Stimulated activated CD8-positive, alpha-beta memory T cell treated with anti-CD3 and anti-CD28 coated beads, Interleukin-4, amount 100 ng/mL, for 4 hours (primary cell): ENCODE data around the gene MED12L.

ENCODE experiments used
- DNase-seq, 2 donors: peaks; one replicate each; pipeline ENCODE4 v3.0.0-alpha.2; 2020; ENCODE audit warnings: low read depth in 2 of 2, low spot score in 1 of 2

Gene MED12L

DNA sequence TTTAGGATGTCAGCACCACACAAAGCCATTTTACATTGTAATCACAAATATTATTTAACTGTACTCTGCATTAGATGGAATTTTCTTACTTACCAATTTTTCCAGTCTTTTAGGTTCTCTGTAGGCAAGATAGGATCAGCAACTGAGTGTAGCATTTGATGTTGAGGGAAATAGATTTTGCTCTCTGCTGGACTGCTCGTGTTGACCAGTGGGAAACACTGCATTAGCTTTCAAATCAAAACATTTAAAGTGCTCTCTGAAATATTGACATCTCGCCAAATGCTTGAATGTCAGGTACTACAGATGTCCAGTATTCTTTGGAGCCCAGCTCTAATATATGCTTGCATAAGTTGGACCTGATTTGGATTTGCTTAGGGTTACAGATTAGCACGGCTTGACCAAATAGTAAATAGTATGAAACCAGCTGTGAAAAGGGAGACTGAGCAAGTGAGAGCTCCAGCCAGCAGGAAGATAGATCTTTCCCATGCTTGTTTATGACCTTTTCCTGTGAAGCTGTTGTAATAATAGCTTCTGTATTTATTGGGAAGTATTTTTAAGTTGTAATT lies 163.4 kb downstream of the MED12L start:
- DNase-seq, result no peak

DNA sequence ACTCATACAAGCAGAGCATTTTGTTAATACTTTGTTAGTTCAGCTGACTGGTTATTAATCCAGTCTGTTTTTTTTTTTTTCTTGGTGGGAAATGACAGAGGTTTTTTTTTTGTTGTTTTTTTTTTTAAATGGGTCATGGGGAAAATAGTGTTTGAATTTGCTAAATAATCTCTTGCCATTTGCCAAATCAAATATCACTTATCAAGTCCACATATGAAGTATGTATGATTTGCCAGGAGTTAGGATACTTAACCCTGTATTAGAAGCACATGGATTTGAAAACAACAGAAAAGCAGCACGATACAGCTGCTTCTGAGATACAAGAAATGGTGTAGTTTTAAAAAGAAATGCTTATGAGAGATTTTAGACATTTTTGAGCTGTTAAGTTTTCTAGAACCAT lies 171.3 kb downstream of the MED12L start:
- no peak for DNase-seq

DNA sequence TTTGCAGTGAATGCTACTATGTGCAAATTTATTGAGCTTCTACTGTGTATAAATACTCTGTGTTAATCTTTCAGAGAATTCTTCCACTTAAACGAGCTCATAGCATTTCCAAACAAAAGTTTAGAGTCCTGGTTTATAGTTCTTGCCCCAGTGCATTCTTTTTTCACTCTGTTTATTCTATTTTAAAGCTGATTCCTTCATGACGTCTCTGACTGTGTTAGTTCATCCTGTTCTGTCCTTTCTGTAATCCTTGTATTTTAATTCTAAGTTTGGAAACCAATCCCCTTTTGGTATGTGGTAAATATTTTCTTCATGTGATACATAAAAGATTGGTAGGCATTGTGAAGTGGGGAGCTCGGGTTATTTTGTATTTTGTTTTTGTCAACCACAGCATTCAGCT lies 174.2 kb downstream of the MED12L start:
- no peak for DNase-seq

DNA sequence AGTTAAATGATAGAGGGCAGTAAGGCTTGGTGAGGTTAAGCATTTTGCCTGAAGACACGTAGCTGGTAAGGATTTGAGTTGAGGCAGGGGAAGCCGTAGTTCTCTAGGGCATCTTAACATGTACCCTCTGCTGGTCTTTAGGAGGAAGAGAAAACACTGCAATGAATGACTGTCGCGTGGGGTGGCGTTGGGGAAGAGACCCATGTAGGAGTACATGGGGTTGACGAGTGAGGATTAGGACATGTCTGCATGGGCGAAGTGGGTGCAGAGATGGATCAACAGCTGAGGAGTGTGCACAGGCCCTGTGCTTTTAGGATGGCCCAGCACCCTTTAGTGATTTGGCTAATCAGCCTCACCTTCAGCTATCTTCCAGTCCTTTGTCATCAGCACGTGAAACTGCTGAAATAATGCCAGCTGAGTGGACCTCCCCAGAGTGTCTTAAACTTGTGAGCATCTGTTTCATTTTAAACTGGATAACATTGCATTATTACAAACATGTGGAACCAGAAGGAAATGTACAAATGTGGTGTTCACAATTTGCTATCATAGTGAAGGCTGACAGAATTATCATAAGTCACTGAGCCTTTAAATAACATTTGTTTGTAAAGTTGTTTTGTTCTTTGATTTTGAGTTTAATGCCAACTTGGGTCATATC lies 177.5 kb downstream of the MED12L start:
- DNase-seq, result no peak

DNA sequence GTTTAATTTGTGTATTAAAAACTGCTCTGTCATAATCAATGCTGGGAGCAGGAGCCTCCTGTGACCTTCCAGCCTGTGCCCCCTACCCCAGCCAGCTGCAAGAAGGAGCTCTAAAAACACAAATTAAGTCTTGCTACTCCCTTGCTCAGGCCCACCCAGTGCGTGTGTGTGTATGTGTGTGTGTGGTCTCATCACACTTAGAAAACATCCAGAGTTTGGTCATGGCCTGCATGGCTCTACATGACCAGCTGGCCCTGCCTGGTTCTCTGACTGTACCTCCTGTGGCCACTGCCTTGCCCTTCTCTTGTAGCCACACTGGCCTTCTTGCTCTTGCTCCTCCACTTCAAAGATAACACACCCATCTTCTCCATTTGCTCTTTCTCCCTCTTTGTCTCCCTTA lies 179.1 kb downstream of the MED12L start:
- DNase-seq, result no peak

DNA sequence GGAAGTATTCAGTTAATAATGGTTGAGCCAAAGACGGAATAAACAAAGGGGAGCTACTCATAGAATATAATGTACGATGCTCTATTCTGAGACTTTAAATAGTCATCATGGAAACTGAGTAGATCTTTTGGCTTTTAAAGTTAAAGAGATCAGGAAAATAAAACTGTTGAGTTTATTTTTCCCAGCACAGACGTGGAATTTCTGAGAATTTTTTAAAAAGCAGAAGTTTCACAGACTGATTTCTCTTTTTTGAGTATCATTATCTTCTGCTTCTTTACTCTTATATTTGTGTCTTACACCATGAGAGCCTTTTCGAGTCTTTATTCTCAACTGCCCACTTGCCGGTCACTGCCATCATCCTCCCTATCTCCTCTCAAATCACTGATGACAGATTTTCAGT lies 179.7 kb downstream of the MED12L start:
- DNase-seq, result no peak

DNA sequence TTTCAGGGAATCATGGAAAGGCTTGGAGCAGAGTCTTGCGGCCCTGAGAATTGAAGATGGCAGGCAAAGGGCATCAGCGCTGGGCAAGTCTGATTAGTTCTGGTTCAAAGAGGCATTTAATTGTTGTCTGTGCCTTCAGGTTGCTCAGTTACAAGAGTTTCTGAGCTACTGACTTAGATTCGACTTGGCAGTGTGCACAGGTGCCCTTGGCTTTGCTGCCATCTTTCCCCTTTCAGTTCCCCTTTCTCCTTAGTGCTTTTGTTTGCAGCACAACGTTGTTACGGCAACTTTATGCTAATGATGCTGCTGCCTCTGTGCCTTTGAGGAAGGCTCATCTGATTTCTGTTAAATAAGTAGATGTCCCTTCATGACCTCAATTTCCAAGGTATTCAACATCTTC lies 180.4 kb downstream of the MED12L start:
- no peak for DNase-seq

DNA sequence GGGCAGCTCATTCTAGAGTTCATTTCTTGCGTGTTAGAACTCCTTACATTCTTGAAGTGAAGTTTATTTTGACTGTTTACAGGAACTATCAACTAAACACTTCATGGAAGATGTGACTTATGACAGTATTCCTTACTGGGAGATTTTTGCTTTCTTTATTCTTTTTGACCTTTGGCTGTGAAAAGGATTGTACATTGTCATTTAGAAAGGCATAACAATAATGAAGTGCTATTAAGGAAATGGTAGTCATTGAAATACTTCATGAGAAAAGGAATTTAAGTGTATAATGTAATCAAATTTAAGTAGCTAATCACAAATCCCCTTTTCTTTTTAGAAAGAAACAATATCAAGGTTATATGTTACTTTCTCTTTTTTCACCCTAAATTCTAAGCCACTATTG lies 181.6 kb downstream of the MED12L start:
- DNase-seq, result no peak

DNA sequence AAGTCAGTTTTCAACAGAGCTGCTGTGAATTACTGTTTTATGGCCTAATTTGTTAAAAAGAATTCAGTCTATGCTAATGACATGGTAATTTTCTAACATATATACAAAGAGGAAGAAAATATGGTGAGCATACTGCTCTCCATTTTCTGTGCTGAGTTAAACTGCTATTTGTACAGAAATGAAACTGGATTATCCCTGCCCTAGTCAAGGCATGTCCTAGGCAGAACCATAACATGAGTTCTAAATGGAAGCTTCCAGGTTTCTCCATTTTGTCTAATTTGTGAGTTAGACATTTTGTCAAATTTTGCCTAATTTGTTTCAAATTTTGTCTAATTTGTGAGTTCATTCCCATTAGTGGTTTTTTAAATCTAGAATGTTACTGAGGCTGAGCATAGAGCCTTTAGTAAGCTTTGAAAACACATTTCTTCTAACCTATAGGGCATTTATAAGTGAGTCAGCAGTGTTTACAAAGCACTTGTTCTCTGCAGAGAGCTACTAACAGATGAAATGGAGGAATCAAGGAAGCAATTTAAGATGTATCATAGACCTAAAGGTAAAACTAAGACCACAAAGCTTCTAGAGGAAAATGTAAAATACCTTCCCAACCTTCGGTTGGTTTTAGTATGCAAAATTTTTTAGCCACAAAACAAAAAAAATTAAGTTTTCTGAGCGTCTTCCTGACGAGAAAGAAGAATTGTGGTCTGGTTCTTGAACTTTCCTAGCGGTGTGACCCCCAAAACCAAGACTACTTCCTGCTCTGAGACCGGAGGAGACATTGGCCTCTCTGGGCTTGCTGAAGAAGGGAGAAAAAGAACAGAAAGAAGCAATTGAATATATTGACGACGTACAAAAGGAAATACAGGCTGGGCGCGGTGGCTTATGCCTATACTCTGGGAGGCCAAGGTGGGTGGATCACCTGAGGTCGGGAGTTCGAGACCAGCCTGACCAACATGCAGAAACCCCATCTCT lies 183.1 kb downstream of the MED12L start:
- DNase-seq, result no peak

DNA sequence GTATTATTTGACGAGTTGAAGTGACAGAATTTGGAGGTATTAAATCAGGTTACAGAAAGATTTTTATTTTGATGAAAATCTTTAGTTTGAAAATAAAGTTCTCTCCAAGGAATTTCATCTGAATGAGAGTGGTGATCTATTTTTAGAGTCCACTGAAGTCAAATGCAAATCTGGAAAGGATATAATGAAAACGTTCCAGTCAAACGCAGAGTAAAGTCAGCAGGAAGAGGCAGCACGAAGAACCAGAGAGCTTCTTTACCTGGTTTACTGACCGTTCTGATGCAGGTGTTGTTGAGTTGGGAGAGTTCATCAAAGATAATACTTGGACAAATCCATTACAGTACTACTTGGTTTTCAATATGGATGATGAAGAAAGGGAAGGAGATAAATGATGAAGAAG lies 184.2 kb downstream of the MED12L start:
- no peak for DNase-seq

DNA sequence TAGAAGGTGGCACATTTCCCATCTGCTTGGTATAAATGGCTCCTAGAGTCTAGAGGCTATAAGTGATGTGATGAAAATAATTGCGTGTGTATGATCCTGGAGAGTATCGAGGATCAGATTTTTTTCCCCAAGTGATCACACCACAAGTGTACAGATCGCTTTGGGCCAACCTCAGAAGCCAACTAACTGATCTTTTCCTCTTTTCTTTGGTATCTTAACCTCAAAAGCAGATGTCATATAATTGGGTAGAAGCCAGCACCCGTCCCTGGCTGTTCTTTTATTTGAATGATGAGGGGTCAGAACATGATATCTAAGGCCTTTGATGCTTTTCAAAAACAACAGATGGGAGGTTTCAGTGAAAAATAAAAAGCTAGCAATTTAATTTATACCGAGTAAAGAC lies 189.6 kb downstream of the MED12L start:
- DNase-seq, result no peak

DNA sequence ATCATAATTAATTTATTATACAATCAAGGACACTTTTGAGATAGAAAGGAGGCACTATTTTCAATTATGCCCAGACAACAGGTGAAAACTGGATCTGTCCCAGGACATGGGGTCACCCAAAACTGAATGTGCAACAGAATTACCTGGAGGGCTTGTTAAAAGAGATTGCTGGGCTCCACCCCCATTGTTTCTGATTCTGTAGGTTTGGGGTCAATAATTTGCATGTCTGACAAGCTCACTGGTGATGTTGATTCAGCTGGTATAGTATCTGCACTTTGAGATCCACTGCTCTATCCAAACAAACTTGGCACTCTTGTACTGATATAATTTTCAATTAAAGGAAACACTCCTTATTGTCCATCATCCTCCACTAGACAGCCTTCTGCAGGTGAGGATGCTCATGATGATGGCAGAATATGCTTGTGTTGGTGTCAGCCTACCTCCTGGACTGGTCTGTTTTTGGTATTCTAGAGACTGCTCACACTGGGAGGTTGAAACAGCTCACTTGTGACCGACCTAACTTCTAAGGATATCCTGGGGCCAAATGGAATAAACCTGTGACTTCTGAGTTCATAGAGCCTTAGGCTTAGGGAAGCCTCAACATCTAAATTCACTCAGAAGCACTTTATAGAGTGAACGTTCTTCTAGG lies 190.7 kb downstream of the MED12L start:
- no peak for DNase-seq

DNA sequence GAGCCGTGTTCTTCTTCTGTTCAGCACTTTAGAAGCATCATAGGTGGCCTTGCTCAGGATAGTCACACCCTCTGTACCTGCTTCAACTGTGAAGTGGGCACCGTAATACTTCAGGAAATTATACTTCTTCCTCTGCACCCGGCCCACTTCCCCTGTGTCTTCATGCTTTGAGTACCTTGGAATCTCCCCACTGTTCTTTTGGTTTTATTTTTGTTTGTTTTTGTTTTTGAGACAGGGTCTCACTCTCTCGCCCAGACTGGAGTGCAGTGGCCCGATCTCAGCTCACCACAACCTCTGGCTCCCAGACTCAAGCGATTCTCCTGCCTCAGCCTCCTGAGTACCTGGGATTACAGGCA lies 191.2 kb downstream of the MED12L start:
- no peak for DNase-seq

DNA sequence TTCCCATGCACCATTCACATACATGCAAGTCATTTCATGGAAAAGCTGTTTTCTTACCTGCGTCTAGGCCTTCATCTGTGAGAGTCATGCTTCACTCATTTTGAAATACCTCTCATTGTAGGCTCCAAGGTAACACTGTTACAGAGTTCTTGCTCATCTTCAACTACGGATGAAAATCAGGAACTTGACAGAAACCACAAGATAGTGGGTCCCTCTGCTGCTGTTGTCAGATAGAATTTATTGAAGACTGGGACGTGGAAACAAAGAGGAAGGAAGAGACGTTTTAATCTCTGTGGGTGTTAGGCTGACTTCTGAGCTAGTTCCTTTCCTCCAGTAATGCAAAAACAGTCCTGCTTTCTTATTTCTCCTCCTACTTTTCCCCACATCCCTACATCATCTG lies 192.8 kb downstream of the MED12L start, which contains the start of gene P2RY14:
Gene P2RY14, minus strand, starts transcription at position 313 of the 400 bp plus-strand sequence. CDS start 64,226 bp downstream, outside the sequence.
- no peak for DNase-seq

DNA sequence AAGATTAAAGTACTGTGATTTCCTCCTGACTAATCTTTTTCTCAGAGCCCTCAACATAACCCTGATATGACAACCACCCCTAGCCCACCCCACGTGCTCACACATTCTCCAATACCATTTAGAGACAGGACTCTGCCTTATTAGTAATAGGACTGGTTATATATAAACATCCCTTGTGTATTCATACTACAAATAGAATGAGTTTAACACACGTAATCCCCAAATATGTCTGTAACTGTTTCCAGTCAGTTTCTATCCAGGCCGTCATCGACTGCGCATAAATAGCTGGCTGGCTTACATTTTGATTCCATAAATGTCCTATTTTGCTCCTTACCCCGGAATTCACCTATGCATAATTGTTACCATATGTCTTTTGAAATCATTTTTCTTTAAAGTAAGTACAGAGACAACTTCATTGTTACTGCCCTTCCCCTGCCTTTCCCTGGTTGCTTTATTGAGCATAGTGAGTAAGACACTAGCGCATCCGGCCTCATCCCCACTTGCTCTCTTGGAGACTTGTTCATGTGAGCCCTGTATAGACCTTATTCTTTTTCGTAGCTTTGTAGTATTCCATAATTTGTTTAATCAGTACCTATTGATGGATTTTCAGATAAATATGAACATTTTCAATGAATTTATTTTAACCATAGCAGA lies 196.3 kb downstream of the MED12L start:
- DNase-seq, result no peak

DNA sequence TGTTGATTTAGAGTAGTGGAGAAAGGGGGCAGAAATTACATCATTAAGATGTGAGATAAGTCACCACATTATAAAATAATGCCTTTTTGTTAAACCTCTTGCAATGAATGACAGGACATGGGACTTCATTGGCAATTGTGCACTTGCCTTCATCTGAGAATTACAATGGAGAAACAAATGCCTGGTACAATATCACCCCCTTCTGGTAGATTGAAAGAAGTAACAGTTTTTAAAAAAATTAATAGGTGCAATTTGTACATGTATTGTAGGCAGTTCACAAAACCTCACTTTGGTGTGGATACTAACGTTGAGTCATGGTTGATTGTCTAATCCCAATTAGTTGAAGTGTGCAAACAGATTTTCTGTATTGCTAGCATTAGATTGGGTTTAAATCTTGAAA lies 197.5 kb downstream of the MED12L start:
- no peak for DNase-seq

DNA sequence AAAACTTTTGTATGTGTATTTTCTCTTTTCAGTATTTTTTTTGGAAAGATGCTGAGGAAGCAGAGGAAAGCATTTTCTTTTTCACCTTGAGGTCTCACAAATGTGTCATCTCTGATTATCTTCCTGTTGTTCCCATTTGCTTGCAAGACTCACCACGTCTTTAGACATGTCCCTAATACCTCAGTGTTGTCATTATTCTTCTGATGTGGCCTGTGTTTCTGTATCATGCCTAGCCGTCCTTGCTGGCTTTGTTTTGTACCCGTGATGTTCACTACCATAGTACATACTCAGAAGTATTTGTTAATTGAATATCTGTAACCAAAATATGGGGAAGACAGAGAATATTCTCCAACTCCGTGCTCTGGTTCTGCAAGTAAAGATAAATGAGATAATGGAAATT lies 197.9 kb downstream of the MED12L start:
- no peak for DNase-seq

DNA sequence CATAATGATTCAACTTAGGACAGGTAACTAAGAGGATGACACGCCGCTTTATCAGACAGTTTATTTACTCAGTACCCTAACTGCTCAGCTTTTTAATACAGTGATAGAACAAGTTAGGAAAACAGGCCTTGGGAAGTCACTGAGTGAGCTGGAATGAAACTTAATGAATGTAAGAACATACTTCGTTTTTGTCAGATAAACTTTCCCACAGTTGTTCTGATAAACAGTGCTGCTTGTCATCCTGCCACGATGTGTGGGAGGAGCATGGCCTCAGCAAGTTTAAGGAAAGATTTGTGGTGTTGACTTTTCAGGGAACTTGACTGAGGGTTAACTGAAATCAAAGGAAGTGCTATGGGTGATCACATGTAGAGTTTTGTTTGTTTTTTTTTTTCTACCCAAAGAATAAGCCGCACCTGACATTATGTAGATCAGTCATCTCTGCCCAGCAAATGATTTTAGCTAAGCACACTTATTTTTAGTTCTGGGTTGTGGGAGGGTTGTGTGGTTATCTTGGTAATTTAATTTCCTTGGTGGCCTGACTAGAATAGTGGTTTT lies 198.5 kb downstream of the MED12L start:
- no peak for DNase-seq

DNA sequence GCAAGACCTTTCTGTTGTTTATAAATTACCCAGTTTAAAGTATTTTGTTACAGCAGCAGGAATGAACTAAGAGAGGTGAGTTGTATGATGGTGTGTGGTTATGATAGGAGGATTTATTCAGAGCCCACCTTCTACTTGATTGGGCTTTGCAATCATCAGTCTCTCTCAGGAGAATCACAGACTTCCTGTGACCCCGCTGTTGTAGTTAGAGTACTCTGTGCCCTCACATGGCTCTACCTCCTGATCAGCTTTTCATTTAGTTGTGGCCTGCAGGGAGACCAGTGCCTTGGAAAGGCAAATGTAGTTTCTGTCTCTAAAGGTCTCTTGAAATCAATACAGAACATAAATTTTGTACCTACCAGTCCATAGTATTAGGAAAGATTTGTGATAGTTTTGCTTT lies 200.5 kb downstream of the MED12L start:
- no peak for DNase-seq

DNA sequence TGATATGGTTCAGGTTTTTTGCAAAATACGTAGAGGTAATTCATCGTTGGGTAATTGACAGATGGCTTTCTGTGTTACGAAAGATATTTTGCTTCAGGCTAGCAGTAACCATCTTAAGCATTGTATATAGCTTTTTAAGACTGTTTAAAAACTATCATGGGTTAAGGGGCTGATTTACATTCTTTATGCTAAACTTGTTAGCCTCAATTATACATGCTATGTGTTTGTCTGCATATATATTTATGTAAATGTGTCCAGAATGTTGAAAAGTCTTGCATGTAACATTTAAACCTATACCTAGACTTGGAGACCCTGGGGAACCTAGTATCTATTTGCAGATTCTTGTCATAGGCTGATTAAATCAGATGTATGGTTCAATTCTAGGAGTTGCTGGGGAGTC lies 204.0 kb downstream of the MED12L start:
- DNase-seq, result no peak

DNA sequence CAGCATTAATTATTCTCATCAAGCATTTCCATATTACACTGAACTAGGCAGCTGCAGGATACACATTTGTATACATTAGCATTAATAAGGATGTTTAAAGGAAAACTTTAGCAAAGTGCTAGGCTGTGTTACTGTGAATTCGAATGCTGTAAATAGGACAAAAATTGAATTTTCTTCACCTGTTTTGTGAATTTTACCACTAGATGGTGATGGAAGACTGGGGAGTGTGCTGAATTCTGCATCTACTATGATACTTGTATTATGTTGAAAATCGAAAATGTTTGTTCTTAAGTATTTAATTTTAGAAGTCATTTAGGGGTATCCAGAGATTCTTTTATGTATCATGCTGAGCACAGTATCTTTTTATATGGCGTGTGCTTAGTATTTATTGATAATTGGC lies 205.2 kb downstream of the MED12L start:
- DNase-seq, result no peak
